TTC549 (cell line): Measurements from ENCODE around the gene NNAT.
A peak's percentile ranks its signal among the peaks of the same experiment; 100 is the strongest.
"Not testable (repeated sequence)": the region's sequence is repeated elsewhere in the genome, so short reads cannot be mapped to it uniquely, and the experiment has no call there.

Experiments used
- FAIRE-seq: peaks from 2 replicates; lab custom pipeline; 2012; peaks lifted over from hg19 to GRCh38; lab: Jason Lieb, UNC

NNAT gene

DNA sequence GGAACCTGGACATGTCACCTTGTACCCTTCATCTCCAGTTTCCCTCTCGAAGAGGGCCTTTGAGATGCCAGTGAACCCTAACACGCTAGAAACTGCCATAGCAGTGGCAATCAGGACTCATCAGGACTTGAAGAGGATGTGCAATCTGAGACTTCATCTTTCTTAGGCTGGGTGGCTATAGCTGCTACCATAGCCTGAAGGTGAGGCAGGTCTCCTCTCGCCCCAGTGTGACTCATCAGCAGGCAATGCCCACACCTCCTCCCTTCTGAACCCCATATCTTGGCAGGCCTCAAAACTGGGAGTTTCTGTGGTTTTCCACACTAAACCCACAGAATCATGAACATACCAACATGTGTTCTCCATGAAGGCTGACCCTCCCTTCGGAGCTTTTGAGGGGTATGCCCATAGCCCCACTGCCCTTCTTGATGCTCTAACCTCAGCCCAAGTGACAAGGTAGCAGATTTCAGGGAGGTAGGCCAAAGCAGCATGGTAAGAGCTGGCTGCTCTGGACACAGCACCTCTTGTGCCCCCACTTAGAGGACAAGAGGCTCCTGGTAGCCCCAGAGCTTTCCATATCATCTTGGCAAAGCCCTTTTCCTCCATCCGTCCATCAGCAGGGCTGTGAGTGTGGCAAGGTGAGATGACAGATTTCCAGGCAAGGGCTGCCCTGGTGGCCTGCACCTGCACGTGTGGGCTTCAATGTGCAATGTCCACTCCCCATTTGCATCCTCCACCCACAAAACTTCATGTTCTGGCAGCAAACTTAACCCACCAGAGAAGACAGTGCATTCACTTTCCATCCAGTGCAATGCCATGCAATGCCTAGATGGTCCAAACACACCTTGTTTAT, 4.0 kb downstream of the NNAT start:
- FAIRE-seq: no peak

DNA sequence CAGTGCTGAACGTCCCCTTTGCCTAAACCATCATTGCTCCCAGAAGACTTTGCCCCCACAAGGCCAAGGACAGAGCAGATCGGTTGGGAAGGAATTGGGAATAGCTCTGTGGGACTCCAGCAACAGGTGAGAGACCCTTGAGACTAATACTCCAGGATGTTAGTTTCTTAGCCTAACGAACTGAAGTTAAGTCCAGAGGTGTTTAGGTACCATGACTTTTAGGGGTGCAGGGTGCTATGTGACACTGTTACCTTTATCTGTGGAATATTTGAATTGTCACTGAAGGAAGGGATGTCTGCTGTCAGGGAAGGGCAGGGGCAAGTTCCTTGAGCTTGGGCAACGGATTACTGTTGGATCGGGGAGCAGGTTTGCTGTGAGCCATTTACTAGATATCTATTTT, 4.8 kb downstream of the NNAT start:
- no peak for FAIRE-seq

DNA sequence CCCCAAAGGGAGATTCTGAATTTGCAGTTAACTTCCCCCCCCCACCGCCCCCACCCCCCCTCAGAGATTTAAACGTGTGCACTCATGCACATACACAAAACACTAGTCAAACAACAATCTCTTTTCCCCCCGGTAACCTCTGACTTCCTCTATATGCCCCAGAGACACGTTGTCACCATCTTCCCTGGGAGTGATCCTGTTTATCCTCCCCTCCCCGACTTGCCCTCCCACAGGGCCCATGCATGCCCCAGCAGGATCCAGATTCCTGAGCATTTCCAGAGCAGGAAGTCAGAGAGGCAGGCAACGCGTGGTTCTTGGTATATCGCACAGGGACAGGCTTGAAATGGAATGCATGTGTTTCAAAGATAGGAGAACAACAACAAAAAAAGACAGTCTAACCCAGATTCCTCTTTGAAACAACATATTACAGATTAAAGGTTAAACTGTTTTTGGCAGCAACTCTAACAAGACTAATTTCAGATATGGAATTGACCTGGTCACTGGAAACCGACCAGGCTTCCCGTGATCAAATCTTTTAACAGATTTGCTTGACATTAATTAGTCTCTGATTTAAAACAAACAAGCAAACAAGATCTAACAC, 5.3 kb downstream of the NNAT start:
- FAIRE-seq: no peak

DNA sequence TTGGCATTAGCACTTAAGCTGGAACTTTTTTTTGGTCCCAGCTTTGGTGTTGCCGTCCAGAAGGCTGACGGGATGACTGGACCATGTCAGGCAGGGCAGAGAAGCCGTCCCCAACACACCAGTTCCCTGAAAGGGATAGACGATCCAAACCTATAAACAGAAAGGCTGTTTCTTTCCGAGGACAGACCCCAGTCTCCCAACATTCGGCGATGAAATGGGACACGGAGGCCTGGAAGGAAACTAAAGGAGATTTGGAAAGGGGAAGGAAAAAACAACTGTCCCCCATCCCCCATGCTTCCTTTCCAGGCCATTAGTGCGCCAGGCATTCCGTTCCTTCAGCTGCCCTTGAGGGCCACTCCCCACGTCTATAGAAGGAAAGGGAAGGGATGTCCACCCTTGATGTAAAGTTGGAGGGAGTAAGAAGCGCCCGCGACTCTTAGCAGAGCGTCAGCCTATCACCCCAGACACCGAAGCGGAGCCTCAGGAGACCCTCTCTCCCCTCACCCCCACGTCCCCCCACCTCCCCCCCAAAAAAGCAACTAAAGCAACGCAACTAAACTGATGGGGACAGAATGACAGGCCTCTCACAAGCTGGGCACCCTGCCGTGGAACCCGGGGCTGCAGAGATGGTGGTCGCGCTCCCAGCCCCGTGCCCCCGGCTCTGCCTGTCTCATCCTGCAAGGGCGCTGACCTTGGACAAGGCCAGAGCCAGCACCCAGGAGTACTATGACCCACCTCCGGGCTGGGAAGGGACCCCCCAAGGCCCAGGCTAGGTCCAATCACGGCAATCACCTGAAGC, 6.0 kb downstream of the NNAT start:
- FAIRE-seq: no peak

DNA sequence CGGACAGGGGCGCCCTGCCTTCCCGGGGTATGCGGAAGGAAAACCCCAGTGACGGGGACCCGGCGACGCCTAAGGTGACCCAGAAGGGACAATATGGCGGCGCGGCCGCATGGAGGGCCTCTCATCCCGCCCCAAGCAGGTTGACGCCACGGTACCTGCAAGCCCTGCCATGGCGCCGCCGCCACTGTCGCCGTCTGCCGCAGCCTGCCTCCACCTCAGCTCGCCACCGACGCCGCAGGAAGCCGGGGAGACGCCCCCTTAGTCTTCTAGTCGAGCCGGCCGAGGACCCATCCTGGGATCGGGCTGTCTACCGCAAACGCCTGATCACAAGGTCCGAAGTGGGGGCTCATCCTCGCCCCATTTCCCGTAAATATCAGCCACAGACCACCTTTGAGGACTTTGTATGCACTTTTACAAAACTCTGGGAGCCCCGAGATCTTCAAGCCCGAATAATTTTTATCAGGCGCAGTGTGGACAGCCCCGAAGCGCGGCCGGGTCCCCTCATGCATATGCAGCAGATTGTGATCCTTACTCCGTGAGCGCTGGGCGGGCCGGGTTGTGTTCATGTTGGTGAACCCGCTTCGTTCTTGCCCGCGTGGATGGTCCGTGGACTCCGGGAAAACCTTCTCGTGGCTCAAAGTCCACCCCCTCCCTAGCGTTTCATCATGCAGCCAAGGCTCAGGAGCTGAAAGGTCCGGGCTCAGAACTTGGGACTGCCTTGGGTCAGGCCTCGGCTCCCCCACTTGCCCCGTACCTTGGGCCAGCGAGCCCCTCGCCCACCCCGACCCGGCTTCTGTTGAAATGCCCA, 6.8 kb downstream of the NNAT start, which contains the start of gene BLCAP:
Gene BLCAP (minus strand): TSS at position 239 of the 808 bp plus-strand sequence. CDS start 8,702 bp downstream, outside the sequence.
- no peak for FAIRE-seq

DNA sequence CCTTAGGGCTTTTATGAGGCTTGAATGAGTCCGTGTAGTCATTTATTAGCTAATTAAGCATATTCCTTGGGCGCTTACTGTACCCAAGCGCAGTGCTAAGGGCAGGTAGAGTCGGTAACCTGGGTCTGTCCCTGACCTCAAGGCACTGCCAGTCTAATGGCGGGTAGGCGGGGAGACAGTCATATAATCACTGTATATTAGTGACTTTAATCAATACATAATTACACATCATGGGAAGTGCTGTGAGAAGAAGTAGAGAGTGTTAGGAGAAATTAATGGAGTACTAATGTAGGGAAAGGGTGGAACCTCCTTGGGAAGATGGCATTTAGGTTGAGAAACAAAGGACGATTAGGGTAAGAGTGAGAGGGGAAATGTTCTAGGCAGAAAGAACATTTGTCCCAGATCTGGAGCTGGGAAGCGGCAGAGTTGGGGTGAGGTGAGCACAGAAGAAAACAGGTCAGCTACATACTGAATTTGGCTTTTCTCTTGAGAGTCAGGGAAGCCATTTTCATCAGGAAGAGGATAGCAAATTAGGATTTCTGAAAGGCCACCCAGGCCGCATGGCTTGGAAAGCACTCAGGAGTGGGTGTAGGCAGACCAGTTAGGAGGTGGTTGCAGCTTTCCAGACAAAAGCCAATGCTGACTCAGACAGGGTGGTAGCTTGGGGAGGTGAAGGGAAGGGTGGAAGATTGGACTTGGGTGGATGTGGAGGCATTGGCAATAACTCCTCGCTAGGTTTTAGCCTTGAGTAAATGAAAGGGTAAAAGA, 7.6 kb downstream of the NNAT start:
- FAIRE-seq: no peak

DNA sequence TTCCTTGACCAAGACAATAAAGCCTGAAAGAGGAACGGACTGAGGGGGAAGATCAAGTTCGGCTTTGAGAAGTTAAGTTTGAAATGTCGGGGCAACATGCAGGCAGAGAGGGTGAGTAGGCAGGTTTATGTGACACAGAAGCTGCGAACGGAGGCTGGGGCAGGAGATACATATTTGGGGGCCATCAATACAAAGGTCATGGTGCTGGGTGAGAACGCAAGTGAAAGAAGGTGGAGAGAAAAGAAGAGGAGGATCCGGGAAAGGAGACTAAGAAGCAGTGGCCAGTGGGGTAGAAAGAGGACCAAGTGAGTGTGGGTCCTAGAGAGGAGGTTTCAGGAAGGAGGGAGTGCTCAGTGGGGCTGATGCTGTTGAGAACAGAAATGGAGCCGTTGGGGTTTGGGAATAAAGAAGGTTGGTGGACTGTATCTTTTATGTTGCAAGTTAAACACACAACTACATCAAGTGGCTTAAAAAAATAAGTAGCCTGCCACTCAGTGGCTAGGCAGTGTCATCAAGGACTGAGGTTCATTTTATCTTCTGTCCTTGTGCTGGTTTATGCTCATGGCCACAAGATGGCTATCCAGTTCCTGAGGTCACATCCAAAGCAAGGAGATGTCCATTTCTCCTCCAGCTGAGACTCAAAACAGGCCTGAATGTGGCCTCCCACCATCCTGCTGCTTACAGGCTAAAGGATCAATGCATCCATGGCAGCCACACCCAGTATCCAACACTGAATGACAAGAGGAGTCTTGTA, 8.3 kb downstream of the NNAT start:
- FAIRE-seq: no peak

DNA sequence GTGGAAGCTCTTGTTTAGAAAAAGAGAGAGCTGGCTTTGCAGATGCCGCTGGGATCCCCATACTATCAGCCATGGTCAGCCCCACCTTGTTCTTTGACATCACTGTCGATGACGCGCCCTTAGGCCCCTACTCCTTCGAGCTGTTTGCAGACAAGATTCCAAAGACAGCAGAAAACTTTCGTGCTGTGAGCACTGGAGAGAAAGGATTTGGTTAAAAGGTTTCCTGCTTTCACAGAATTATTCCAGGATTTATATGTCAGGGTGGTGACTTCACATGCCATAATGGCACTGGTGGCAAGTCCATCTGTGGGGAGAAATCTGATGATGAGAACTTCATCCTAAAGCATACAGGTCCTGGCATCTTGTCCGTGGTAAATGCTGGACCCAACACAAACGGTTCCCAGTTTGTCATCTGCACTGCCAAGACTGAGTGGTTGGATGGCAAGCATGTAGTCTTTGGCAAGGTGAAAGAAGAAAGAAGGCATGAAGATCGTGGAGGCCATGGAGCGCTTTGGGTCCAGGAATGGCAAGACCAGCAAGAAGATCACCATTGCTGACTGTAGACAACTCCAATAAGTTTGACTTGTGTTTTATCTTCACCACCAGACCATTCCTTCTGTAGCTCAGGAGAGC, 9.0 kb downstream of the NNAT start:
- FAIRE-seq: no peak

DNA sequence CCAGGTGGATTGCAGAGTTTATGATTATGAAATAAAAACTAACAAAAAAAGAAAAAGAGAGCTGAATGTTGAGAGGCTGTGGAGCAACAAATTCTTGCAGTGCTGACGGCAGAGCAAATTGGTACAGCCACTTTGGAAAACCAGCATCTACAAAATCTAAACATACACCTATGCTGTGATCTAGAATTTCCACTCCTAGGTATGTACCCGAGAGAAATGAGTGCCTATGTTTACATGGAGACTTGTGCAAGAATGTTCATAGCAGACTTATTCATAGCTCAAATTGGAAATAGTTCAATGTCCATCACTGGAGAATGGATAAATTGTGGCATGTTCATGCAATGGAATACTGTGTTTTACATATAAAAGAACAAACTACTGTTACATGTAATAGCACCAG, 9.6 kb downstream of the NNAT start:
- FAIRE-seq: no peak

DNA sequence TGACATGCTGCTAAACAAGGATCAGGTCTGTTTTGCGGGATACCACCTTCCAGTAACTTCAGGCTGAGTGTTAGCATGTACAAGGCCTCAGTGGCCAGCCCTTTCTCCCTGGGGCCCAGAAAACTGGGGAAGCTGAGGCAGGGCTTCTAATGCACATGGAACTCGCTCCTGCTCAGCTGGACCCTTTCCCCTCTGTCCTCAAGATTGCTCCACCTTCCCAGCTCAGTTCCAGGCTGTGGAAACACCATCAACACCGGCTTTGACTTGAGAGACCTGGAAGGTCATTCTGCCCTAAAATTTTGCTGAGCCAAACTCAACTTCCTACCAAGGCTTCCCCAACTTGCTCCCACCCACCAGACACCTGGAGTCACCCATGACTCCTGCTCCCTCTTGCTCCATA, 10.8 kb downstream of the NNAT start:
- FAIRE-seq: no peak

DNA sequence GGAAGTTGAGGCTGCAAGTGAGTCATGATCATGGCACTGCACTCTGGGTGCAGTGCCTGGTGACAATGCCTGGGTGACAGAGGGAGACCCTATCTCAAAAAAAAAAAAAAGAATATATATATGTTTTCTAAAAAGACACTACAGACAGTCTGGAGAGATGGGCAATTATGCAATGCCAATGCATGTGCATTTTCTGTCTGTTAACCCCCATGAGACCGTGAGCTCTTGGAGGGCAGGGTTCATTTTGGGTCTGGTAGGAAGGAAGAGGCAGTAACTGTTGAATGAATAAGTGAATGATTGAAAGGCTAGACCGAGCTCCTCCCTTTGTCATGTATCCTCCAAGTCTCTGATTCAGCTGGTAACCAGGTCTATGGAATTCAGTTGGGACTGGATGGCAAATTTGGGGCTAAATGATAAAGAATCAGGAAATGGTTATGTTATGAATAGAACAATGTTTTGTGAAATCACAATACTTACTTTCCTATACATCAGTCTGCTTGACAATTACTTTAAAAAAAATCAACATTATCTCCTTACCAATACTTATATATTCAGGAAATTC, 12.2 kb downstream of the NNAT start:
- no peak for FAIRE-seq

DNA sequence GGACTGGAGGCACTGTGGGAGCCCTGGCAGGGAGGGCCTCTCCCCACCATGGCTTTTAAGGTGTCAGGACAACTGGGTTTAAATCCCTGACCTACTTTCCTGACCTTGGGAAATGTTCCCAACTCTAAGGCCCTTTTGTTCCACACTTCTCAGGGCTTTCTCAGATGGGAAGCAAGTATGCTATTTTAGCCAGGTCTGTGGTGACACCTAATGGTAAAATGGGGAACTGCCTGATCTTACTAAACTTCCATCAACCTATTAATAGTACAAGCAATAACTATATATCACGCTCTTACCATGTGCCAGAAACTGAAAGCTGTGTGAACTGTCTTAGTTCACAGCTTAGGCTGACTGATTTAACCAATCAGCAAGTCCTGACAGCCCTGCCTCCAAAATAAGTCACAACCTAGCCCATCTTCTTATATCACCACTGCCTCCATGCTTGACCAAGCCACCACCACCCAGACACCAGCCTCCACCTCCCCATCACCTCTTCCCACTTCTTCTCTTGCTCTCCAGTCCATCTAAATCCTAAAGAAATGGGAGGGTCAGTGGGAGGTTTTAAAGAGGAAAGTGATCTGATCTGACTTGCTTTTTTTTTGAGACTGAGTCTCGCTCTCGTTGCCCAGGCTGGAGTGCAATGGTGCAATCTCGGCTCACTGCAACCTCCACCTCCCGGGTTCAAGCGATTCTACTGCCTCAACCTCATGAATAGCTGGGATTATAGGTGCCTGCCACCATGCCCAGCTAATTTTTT, 13.5 kb downstream of the NNAT start:
- peak; percentile 78 for FAIRE-seq

DNA sequence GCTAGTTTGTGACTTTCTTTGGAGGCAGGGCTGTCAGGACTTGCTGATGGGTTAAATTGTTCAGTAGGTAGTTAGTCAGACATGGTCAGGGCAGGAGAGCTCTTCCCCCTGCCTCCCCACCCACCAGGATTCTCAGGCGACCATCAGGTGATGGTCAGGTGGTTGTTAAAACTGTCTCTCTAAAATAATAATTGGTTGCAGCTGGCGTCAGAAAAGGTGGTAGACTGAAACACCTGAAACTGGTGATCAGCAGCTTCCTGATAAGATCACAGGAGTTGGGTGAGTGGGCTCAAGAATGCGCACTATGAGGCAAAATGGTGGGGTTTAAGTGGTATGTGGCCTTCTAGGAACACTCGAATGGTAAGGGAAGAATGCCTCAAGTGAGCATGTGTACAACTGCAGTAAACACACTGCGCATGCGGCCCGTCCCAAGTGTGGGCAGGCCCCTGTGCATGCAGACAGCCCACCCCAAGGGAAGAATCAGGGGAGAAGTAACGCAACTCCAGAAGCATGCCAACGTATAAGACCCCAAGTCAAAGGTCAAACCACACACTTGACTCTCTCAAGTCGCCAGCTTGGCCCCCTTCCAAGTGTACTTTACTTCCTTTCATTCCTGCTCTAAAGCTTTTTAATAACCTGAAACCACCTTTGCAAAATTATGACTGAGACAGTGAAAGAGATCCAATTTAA, 14.5 kb downstream of the NNAT start:
- FAIRE-seq: no peak

DNA sequence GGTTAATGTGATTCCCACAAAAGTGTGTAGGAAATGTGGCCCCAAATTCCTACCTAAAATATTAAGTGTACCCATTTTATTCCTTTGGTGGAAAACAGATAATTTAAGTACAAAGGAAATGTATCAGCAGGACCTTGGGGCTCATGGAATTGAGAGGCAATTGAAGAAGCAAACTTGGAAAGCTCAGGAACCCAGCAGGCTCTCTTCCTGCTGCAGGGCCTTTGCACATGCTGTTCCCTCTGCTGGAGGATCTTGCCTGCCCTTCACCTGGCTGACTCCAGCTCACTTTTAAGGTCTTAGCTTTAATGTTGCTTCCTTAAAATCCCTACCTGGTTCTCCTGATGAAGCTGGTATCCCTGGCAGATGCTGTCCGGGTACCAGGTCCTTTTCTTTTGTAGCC, 16.5 kb downstream of the NNAT start:
- no peak for FAIRE-seq

DNA sequence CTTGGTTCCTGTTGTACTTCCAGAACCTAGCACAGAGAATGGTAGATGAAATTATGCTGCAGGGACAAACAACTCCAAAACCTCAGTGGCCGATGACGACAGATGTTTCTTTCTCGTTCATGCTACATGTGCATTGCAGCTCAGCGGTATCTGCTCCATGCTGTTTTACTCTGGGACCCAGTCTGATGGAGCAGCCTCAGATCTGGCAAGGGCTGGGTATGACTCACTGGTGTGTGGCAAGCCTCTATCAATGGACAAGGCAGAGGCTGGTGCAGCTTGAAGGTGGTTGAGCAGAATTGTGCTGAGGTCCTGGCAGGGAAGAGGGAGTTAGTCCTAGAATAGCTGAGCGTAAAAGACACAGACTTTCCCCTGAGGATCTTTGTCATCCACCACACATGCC, 17.0 kb downstream of the NNAT start:
- no peak for FAIRE-seq

DNA sequence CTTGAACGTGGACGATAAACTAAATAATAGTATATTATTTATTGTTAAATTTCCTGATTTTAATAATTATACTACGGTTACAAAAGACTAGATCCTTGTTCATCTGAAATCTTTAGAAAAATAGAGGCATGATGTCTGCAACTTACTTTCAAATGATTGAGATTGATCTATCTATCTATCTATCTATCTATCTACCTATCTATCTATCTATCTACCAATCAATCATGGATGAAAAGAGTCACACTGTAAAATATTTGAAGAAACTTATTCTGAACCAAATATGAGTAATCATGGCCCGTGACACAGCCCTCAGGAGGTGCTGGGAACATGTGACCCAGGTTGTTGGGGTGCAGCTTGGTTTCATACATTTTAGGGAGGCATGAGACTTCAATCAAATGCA, 18.4 kb downstream of the NNAT start:
- no peak for FAIRE-seq

DNA sequence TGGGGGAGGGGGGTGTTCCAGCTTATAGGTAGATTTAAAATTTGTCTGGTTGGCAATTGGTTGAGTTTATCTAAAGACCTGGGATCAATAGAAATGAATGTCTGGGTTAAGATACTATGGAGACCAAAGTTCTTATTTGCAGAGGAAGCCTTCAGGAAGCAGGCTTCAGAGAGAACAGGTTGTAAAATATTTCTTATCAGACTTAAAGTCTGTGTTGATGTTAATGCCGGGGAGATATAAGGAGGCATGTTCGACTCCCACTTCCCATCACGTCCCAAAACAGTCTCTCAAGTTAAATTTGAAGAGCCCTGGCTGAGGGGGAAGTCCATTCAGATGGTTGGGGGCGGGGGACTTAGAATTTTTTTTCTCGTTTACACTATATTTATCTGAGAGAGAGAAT, 19.0 kb downstream of the NNAT start:
- FAIRE-seq: no peak

DNA sequence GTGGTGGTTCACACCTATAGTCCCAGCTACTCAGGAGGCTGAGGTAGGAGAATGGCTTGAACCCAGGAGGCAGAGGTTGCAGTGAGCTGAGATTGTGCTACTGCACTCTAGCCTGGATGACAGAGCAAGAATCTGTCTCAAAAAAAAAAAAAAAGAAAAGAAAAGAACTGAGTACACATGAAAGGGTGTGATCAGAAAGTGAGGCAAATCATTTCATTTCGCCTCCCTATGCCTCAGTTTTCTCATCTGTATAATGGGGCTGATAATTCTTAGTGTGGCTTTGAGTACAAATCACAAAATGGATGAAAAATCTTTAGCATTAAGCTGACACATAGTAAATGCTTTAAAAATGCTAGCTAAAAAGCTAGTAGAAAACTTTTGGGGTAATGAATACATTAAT, 19.8 kb downstream of the NNAT start:
- not testable (repeated sequence) for FAIRE-seq

DNA sequence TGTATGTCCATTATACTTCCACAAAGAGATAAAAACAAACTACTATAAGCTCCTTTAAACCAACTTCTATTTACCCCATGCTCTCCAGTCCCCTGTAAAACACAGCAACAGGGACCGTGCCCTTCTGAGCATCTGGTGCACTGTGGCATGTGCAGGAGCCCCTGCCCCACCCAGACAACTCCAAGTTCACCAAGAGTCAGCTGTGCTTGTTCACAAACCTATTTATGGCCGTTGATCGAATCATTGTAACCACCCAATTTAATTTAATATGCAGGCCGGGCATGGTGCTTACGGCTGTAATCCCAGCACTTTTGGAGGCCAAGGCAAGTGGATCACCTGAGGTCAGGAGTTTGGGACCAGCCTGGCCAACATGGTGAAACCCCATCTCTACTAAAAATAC, 20.3 kb downstream of the NNAT start:
- FAIRE-seq: no peak
